Measurements from ENCODE around the gene ZIC4.

ZIC4 gene

GRCh38 chr3:147380387-147380951 lies 25.9 kb downstream of the ZIC4 start:
- no peak for DNase-seq
- intact Hi-C loops (cut with DNase I): no loop called here

GRCh38 chr3:147379651-147380050 lies 26.7 kb downstream of the ZIC4 start:
- intact Hi-C loops (cut with DNase I): no loop called here
- DNase-seq: no peak

GRCh38 chr3:147377412-147378367 lies 28.7 kb downstream of the ZIC4 start:
- intact Hi-C loops (cut with DNase I): no loop called here
- DNase-seq: peak in 1 of 10 donors; percentile 39

GRCh38 chr3:147373301-147373700 lies 33.0 kb downstream of the ZIC4 start:
- DNase-seq: no peak
- intact Hi-C loops (cut with DNase I): no loop called here

GRCh38 chr3:147372525-147373027 lies 33.8 kb downstream of the ZIC4 start:
- no peak for DNase-seq
- intact Hi-C loops (cut with DNase I): no loop called here

GRCh38 chr3:147371771-147372340 lies 34.5 kb downstream of the ZIC4 start:
- no peak for DNase-seq
- intact Hi-C loops (cut with DNase I): no loop called here

GRCh38 chr3:147371140-147371539 lies 35.2 kb downstream of the ZIC4 start:
- DNase-seq: no peak
- intact Hi-C loops (cut with DNase I): no loop called here

- no peak for DNase-seq
- intact Hi-C loops (cut with DNase I): no loop called here
These were observed 36.0 kb downstream of the ZIC4 start for GRCh38 chr3:147370349-147370748.

- intact Hi-C loops (cut with DNase I): no loop called here
- DNase-seq: no peak
These were observed 36.7 kb downstream of the ZIC4 start for GRCh38 chr3:147369661-147370123.

GRCh38 chr3:147369231-147369630 lies 37.1 kb downstream of the ZIC4 start:
- intact Hi-C loops (cut with DNase I): no loop called here
- no peak for DNase-seq

- no peak for DNase-seq
These were observed 37.7 kb downstream of the ZIC4 start for GRCh38 chr3:147368561-147369221.

GRCh38 chr3:147368151-147368550 lies 38.2 kb downstream of the ZIC4 start:
- DNase-seq: no peak
- intact Hi-C loops (cut with DNase I): no loop called here

More at GRCh38 chr3:147368561-147369221, 37.7 kb downstream of the ZIC4 start:
- intact Hi-C loops (cut with DNase I): no loop called here

GRCh38 chr3:147367676-147368075 lies 38.7 kb downstream of the ZIC4 start:
- intact Hi-C loops (cut with DNase I): no loop called here
- no peak for DNase-seq

- DNase-seq: no peak
- intact Hi-C loops (cut with DNase I): no loop called here
These were observed 40.9 kb downstream of the ZIC4 start for GRCh38 chr3:147365196-147366115.

GRCh38 chr3:147364771-147365170 lies 41.6 kb downstream of the ZIC4 start:
- DNase-seq: no peak
- intact Hi-C loops (cut with DNase I): no loop called here

- peak in 2 of 10 donors; percentile 35 to 46 for DNase-seq
- intact Hi-C loops (cut with DNase I): no loop called here
These were observed 44.6 kb downstream of the ZIC4 start for GRCh38 chr3:147361454-147362420.

GRCh38 chr3:147360646-147361453 lies 45.5 kb downstream of the ZIC4 start:
- DNase-seq: no peak
- intact Hi-C loops (cut with DNase I): no loop called here

GRCh38 chr3:147360051-147360439 lies 46.3 kb downstream of the ZIC4 start:
- intact Hi-C loops (cut with DNase I): no loop called here
- DNase-seq: no peak

Measured in posterior cingulate gyrus (tissue), 11 donors.